HEK293T (cell line): ENCODE results near the gene ERV3-1.

Source experiments
- ARNT ChIP-seq: fragments of 450-650 bp; IDR thresholded peaks from 2 replicates; pipeline ENCODE4 v1.6.1; 2017; ENCODE audit warnings: mild to moderate bottlenecking
- CTBP1 ChIP-seq: fragments of 450-650 bp; IDR thresholded peaks from 2 replicates; pipeline ENCODE4 v1.6.1; 2016; ENCODE audit warnings: borderline replicate concordance
- ELF4 ChIP-seq: fragments of 450-650 bp; IDR thresholded peaks from 2 replicates; pipeline ENCODE4 v1.6.1; 2017; ENCODE audit warnings: antibody characterized with exemption
- FOXK2 ChIP-seq: fragments of 450-650 bp; IDR thresholded peaks from 2 replicates; pipeline ENCODE4 v1.6.1; 2016; ENCODE audit warnings: mild to moderate bottlenecking
- FOXM1 ChIP-seq: fragments of 450-650 bp; IDR thresholded peaks from 2 replicates; pipeline ENCODE4 v1.6.1; 2017; ENCODE audit warnings: mild to moderate bottlenecking, borderline replicate concordance
- L3MBTL2 ChIP-seq: fragments of 450-650 bp; conservative IDR thresholded peaks from 2 replicates; pipeline ENCODE4 v1.6.1; 2016; ENCODE audit warnings: mild to moderate bottlenecking
- LEF1 ChIP-seq: fragments of 450-650 bp; IDR thresholded peaks from 2 replicates; pipeline ENCODE4 v1.6.1; 2017; ENCODE audit warnings: mild to moderate bottlenecking, borderline replicate concordance
- SP1 ChIP-seq: fragments of 450-650 bp; IDR thresholded peaks from 2 replicates; pipeline ENCODE4 v1.6.1; 2017
- SUZ12 ChIP-seq: fragments of 450-650 bp; IDR thresholded peaks from 2 replicates; pipeline ENCODE4 v1.6.1; 2016; ENCODE audit warnings: mild to moderate bottlenecking
- TARDBP ChIP-seq: fragments of 450-650 bp; IDR thresholded peaks from 2 replicates; pipeline ENCODE4 v1.6.1; 2016

- TF ChIP-seq CTBP1 (no peak), FOXM1 (no peak), FOXK2 (no peak), ELF4 (no peak), ARNT (no peak), L3MBTL2 (no peak), SP1 (no peak), TARDBP (no peak), SUZ12 (no peak), LEF1 (no peak)
Observed at GRCh38 chr7:64997927-64998391, 8.5 kb downstream of the ERV3-1 start.
